Transverse colon (tissue), 4 donors: ENCODE measurements around the gene BLOC1S3. TPM values are rescaled to one million over a fixed set of nuclear protein-coding genes. Genes with fewer than 3 reads are reported as not detected.

Experiments
- DNase-seq: peaks from one replicate; pipeline ENCODE4 v3.0.0-alpha.2; 2019
- H3K27ac ChIP-seq, 4 donors: fragments of 200-600 bp; sonication (generic); 2 replicates each; pipeline ENCODE4 v1.5.1; 2016 to 2018; ENCODE audit warnings: inconsistent platforms in 4 of 4
- H3K27me3 ChIP-seq: fragments of 200-600 bp; sonication (generic); 2 replicates; pipeline ENCODE4 v1.5.1; 2017; ENCODE audit warnings: inconsistent platforms
- H3K36me3 ChIP-seq, 4 donors: fragments of 200-600 bp; sonication (generic); 2 replicates each; pipeline ENCODE4 v1.5.1; 2017 to 2019; ENCODE audit warnings: inconsistent platforms in 4 of 4
- H3K4me1 ChIP-seq, 4 donors: fragments of 200-600 bp; sonication (generic); 2 replicates each; pipeline ENCODE4 v1.5.1; 2017 to 2020; ENCODE audit warnings: inconsistent platforms in 4 of 4
- H3K4me3 ChIP-seq, 4 donors: fragments of 200-600 bp; sonication (generic); 1 replicate in 1 of 4; 2 replicates in 3 of 4; pipeline versions ENCODE4 v1.5.1 to v1.6.1; 2017 to 2019; ENCODE audit warnings: inconsistent platforms in 4 of 4
- H3K9me3 ChIP-seq, 2 donors: fragments of 200-600 bp; sonication (generic); 2 replicates each; pipeline ENCODE4 v1.5.1; 2017 to 2019; ENCODE audit warnings: inconsistent platforms in 2 of 2
- CTCF ChIP-seq, 5 experiments: fragments of 200-600 bp in 3 of 5; fragments of 450-650 bp in 2 of 5; sonication (generic) in 3 of 5; IDR thresholded peaks; 1 replicate in 2 of 5; 2 replicates in 3 of 5; pipeline ENCODE4 v1.5.1; 2016 to 2017; ENCODE audit warnings: antibody characterized with exemption in 5 of 5, inconsistent platforms in 3 of 5, mild to moderate bottlenecking in 2 of 5, moderate library complexity in 1 of 5
- EP300 ChIP-seq: sonication (generic); formaldehyde crosslinking; IDR thresholded peaks from one replicate; pipeline ENCODE4 v1.6.1; 2017; ENCODE audit warnings: antibody characterized with exemption, low read depth
- POLR2A ChIP-seq: fragments of 450-650 bp; IDR thresholded peaks from one replicate; pipeline ENCODE4 v1.6.1; 2016; ENCODE audit warnings: antibody characterized with exemption, mild to moderate bottlenecking, moderate library complexity
- POLR2AphosphoS5 ChIP-seq, 3 donors: sonication (generic); formaldehyde crosslinking; IDR thresholded peaks; one replicate each; pipeline ENCODE4 v1.6.1; 2016; ENCODE audit warnings: antibody characterized with exemption in 3 of 3
- WGBS, 2 donors: methylation state at CpG; one replicate each; pipeline ENCODE4 v1.1.5; 2018; ENCODE audit warnings: low coverage in 1 of 2; 5-methylcytosine and 5-hydroxymethylcytosine counted together
- in situ Hi-C, 4 donors: fragments of 200-750 bp; cut with MboI; loops; one replicate each; pipeline versions ENCODE4 v1.15.0 to v1.15.1; 2017; ENCODE audit warnings: low sequenced_read_pairs in 3 of 4, low pct_ligation_motif_present in 1 of 4, low pct_unique_long_range_greater_than_20kb in 1 of 4
- intact Hi-C: fragments of 100-400 bp; cut with DNase I; formaldehyde crosslinking; loops from one replicate; pipeline ENCODE4 v1.15.1; 2023; ENCODE audit warnings: low total_unique reads
- total RNA-seq, 4 donors: library from RNA; depleted of rRNA; stranded (reverse); fragments of >200 nt; gene quantifications; one replicate each; pipeline ENCODE4 v1.1.0, GENCODE V29; 2016

Gene BLOC1S3
- total RNA-seq, 4 donors from 2014 or later, result 5.0 to 10.3 (median 9.2) TPM

DNA sequence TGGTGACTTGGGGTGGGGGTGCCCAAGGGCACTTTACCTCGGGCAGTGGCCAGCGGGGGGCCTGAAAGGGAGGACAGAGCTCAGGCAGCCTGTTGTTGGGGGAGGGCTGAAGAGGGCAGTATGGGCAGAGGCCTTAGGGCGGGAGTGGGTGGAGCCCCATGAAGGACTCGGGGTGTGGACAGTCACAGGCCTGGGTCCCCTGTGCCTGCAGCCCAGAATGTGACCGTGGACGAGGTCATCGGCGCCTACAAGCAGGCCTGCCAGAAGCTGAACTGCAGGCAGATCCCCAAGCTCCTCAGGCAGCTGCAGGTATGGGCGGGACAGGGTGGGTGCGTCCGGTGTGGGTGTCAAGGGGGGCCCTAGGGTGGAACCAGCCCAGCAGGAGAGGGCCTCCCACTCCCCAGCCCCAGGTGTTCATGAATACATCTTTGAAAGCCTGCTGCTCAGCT is 40.3 kb upstream of the BLOC1S3 start:
- no peak for TF ChIP-seq POLR2A
- TF ChIP-seq POLR2AphosphoS5 (IDR thresholded peaks at IDR 0.05), result no peak
- TF ChIP-seq CTCF (IDR thresholded peaks at IDR 0.05), result no peak
- no peak for TF ChIP-seq EP300
- WGBS, 2 donors, result 60 to 92% methylated on average over 2 to 10 of the region's 11 CpGs
- Histone ChIP-seq H3K4me3 (no peak overlapping the region), H3K27ac (peak overlapping the region in 1 of 4 donors; percentile 68), H3K36me3 (peaks cover 0 to 7% (median 0%) of the 10 kb centered on the region in 4 donors), H3K9me3 (no peaks in the 10 kb centered on the region), H3K4me1 (peaks cover 0 to 17% (median 0%) of the 10 kb centered on the region in 4 donors), H3K27me3 (no peaks in the 10 kb centered on the region)
- in situ Hi-C loops, result no loop called here
- intact Hi-C loops, result no loop called here
- no peak for DNase-seq

GRCh38 chr19:45139286-45140143 is 39.1 kb upstream of the BLOC1S3 start:
- no peak for TF ChIP-seq POLR2A
- TF ChIP-seq POLR2AphosphoS5 (IDR thresholded peaks at IDR 0.05), result no peak
- TF ChIP-seq CTCF (IDR thresholded peaks at IDR 0.05), result no peak
- TF ChIP-seq EP300, result no peak
- Histone ChIP-seq H3K4me1 (peaks cover 0 to 17% (median 0%) of the 10 kb centered on the region in 4 donors), H3K9me3 (no peaks in the 10 kb centered on the region), H3K27ac (no peak overlapping the region), H3K27me3 (no peaks in the 10 kb centered on the region), H3K4me3 (no peak overlapping the region), H3K36me3 (peaks cover 0 to 7% (median 0%) of the 10 kb centered on the region in 4 donors)
- in situ Hi-C loops (no loop called here), intact Hi-C loops (no loop called here)
- DNase-seq, result no peak
- 95% methylated on average over 4 to 24 of the region's 24 CpGs for WGBS, 2 donors

- in situ Hi-C loops, result no loop called here
These were observed 38.5 kb upstream of the BLOC1S3 start for GRCh38 chr19:45140144-45140503.

More at GRCh38 chr19:45140144-45140503, 38.5 kb upstream of the BLOC1S3 start:
- Histone ChIP-seq H3K27ac (no peak overlapping the region), H3K4me3 (no peak overlapping the region), H3K9me3 (no peaks in the 10 kb centered on the region), H3K36me3 (peaks cover 0 to 11% (median 2%) of the 10 kb centered on the region in 4 donors), H3K4me1 (peaks cover 0 to 17% (median 0%) of the 10 kb centered on the region in 4 donors), H3K27me3 (no peaks in the 10 kb centered on the region)
- TF ChIP-seq EP300 (no peak), POLR2AphosphoS5 (IDR thresholded peaks at IDR 0.05) (no peak), CTCF (IDR thresholded peaks at IDR 0.05) (no peak), POLR2A (no peak)
- intact Hi-C loops, result no loop called here
- DNase-seq, result no peak
- WGBS, 2 donors, result 89% methylated on average over 8 of the region's 8 CpGs; no CpG with 5 or more reads in 1 of the 2 donors
